Activated T-cell treated with anti-CD3 and anti-CD28 coated beads for 48 hours (primary cell): Measurements from ENCODE around the gene ARVCF.

Experiments used
- DNase-seq: peaks from one replicate; pipeline ENCODE4 v3.0.0-alpha.2; 2020; ENCODE audit warnings: low read depth

Gene ARVCF

DNA sequence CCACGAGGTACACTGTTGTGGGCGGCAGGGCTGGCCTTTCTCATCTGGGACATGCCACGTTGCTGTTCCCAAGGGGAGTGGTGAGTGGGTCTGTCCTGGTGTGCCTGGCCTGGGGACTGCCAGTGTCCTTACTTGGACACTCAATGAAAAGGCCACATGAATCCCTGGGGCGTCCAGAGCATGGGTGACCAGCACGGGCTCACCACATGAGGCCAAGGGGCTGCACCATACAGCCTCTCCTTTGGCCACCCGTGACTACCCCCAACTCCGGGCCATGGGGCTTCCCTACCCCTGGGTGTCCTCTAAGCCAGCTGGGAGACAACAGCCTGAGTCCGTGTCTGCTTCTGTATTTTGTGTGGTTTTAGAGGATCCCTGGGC is 54.8 kb downstream of the ARVCF start:
- DNase-seq = no peak

DNA sequence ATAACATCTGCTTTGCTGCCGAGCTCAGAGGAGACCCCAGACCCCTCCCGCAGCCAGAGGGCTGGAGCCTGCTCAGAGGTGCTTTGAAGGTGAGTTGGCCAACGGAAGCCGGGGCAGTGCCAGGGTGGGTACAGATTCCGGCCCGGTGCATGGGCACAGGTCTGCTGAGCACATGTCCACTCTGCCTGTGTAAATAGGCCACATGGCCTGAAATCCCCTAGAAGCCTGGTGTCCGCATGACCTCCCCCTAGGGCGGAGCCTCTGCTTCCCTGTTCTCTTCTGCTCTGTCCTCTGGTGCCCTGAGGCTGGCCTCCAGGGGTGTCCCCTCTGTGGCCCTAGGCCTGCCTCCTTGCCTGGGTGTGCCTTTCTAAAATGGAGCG is 55.4 kb downstream of the ARVCF start:
- DNase-seq = no peak

DNA sequence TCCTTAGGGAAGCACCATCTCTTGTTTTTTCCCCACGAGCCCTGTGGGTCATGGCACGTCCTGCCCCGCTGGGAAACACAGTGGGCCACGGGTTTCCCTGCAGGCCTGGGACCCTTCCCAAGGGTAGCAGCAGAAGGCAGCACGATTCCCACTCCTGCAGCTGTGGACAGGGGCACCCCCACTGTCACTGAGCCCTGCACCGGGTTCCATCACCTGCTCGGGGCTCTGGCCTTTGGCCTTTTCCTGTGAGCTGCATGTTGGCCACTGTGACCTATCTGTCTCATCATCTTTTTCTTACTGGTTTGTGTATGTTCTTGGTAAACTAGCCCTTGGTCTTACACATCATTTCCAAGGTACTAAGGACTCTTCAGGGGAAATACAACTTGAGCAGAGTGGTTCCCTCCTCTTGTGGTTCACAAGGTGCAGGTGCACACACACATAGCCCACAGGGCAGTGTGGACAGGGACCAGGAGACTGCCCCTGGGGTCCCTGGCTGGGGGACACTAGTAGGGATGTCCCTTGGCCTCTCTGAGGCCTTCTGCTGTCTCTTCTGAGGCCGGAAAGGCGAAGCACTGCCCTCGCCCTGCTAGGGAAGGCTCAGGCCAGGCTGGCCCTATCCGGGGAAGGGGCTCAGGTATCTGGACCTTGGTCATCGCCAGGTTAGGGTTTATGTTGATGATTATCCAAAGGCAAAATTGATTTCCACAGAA is 56.0 kb downstream of the ARVCF start:
- DNase-seq = no peak

DNA sequence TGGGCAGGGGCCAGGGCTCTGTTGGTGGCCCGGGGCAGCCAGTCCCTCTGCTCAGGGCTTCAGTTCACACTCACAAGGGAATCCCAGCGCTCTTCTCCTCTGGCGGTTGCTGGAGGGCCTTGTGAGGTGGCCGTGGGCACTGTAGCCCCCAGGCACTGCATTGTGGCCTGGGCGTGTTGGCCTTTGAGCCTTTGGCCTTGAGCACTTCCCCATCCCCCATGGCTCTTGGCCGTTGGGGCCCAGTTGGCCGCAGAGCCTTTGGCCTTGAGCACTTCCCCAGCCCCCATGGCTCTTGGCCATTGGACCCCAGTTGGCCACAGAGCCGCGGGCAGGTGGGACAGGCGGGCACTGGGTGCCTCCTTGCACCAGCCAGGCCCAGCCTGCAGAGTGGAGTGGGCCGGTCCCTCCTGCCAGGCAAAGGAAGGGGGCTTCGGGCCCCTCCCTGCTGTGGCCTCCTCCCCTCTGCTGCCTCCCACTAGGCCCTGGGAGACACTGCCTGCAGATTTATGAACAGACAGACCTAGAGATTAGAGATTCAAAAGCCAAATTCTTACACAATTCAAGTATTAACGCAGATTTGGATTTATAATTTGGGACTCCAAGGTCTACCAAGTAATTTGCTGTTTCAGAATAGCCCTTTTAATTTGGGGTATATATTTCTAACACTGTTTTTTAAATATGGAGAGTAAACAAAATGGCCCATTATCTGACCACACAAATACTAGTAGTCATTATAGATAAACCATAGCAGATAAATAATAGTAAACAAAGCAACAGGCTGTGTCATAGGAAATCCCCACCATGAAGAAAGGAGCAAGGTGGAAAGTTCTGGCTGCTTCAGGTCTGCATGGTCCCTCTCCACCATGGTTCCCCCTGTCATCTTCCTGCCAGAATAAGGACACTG is 56.8 kb downstream of the ARVCF start:
- no peak for DNase-seq

DNA sequence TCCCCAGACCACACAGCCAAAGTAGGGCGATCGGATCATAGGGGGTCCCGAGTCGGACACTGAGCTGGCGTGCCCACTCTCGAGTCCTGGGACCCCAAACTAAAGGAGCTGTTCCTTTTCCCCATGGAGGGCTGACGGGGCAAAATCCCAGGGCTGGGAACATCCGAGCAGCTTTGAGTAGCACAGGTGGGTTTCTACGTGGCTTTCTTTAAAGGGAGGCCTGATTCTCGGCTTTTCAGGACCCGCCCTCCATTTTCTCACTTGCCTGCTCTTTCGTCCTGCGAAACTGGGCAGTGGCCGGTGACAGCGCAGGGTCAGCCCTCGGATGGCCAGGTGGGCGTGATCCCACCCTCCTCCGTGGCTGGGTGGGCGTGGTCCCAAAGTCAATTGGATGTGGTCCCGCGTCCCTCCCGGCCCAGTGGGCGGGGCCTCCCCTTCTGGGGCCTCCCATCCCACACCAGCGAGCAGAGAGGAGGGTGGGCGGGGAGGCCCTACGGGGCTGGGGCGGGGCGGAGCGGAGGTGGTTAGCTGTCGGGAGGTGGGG is 57.5 kb downstream of the ARVCF start:
- no peak for DNase-seq

DNA sequence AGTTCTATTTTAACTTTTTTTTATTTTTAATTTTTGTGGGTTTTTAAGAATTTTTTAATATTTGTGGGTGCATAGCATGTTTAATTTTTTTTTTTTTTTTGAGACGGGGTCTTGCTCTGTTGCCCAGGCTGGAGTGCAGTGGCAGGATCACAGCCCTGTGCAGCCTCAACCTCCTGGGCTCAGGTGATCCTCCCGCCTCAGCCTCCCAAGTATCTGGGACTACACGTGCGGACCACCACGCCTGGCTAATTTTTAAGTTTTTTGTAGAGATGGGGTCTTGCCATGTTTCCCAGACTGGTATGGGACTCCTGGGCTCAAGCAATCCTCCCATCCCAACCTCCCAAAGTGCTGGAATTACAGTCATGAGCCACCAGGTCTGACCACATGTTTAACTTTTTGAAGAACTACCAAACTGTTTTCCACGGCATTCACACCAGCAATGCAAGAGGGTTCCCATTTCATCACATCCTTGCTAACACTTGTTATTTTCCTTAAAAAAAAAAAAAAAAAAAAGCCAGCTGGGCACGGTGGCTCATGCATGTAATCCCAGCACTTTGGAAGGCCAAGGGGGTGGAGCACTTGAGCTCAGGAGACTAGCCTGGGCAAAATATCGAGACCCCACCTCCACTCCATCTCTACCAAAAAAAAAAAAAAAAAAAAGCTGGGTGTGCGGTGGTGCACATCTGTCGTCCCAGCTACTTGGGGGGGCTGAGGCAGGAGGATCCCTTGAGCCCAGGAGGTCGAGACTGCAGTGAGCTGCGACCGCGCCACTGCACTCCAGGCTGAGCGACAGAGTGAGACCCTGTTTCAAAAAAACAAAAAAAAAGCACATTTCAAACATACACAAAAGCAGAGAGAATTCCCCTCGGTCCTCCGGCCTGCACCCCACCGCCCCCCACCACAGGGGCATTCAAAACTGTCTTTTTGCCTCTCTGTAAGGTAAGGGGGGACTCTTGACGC is 58.3 kb downstream of the ARVCF start:
- no peak for DNase-seq

DNA sequence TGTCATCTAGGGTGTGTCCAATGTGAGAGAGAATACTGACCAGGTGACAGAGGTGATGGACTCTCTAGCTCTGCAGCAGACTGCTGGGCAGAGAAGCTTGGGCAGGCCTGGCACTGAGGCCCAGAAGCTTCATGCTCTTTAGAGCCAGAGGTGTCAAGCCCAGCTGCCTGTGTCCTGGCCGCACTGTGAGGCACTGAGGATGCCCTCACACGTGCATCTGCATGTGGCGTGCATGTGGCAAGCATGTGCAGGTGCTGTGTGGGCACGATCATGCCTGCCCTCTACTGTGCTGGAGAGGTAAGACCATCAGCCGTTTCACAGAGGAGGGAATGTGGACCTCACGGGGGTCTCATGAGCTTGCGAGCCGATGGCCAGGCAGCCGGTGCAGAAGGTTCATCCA is 59.2 kb downstream of the ARVCF start:
- no peak for DNase-seq

DNA sequence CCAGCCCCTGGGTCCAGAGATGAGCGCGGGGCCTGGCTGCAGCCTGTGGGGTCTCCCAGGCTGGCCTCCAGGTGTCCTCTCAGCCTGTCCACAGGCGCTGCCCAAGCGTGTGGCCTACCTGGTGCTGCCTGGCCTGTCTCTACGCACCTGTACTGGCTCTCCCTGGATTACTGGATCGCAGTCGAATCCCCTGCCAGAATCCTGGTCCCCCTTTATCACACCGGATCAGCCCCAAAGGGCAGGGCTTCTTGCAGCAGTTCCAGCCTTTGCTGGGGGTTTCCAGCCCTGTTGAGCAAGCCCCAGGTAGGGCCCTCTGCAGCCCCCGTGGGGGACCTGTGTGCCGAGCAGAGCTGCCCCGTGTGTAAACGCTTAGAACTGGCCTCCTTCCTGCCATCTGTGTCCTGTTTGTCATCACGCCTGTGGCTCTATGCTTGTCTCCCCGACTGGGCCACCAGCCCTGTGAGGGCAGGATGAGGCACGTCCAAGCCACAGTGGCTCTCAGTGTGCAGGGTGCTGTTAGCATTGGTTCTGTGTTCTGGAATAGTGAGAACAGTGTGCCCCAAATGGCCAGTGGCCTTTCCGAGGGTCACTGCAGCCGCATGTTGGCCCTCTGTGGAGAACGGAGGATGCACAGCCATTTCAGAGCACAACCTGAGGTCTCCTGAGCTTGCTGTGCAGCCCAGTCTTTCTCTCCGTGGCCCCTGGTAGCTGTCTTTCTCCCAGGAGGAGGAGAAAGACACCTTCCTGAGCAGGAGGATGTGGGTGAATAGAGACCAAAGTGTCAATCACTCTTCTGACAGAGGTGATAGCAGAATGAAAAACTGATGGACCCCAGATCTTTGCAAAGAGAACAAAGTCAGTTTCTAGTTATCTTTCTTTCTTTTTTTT is 61.1 kb downstream of the ARVCF start:
- no peak for DNase-seq

DNA sequence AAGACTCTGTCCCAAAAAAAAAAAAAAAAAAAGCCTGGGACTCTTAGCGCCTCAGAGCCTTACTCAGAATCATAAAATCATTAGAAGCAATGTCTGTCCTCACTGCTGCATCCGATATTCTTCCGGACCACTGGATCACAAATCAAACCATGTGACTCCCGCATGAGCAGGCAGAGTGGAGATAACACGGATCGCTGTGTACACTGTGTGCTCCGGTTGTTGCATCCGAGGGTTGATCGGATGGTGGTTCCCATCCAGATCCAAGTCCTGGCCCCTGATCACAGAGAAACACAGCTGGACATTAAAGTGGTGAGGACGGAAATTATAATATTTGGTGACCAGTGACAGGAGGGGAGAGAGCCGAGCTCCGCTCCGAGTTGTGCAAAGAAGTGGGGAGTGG is 65.3 kb downstream of the ARVCF start:
- no peak for DNase-seq

DNA sequence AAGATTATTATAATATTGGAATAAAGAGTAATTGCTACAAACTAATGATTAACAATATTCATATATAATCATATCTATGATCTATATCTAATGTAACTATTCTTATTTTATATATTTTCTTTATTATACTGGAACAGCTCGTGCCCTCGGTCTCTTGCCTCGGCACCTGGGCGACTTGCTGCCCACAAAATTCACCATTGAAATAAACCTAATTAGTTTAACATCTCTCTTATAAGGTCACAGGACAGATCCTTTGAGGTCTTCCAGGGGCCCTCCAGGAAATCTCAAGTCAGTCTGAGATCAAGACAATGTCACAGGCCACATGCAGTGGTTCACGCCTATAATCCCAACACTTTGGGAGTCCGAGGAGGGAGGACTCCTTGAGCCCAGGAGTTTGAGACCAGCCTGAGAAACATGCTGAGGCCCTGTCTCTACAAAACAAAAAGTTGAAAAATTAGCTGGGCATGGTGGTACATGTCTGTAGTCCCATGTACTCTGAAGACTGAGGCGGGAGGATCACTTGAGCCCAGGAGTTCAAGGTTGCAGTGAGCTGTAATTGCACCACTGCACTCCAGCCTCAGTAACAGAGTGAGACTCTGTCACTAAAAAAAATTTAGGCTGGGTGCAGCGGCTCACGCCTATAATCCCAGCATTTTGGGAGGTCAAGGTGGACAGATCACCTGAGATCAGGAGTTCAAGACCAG is 68.4 kb downstream of the ARVCF start:
- DNase-seq = no peak

DNA sequence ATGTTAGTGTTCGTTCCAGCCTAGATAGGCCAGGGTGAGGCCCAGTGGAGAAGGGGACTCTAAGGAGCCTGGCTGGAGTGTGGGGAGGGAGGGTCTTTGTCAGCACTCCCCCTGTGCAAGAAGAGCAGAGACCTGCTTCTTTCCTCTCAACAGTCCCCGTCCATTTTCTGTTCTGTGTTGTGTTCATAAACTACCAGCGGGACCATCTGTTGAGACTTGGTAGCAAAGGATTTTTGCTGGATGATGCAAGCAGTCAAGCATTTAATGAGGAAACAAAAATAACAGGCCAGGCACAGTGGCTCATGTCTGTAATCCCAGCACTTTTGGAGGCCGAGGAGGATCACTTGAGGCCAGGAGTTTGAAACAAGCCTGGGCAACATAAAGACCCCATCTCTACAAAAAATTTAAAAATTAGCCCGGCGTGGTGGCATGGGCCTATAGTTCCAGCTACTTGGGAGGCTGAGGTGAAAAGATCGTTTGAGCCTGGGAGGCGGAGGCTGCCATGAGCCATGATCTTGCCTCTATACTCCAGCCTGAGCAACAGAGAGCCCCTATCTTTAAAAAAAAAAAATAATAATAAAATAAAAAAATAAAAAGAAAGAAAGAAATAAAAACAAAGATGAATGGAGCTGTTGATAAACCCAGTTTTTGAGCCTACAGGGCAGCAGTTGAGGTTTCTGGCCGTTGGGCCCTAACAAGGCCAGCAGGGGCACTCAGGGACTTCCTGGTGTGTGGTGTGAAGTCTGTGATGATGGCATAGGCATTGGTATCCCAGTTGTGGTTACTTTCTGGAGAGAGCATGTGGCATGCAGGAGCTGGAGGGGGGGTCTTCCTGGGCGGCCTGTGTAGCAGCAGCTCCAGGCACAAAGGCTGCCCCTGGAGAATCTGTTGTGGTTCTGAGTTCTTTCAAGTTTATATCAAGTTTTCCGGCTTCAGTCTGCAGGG is 73.3 kb downstream of the ARVCF start:
- DNase-seq = no peak

DNA sequence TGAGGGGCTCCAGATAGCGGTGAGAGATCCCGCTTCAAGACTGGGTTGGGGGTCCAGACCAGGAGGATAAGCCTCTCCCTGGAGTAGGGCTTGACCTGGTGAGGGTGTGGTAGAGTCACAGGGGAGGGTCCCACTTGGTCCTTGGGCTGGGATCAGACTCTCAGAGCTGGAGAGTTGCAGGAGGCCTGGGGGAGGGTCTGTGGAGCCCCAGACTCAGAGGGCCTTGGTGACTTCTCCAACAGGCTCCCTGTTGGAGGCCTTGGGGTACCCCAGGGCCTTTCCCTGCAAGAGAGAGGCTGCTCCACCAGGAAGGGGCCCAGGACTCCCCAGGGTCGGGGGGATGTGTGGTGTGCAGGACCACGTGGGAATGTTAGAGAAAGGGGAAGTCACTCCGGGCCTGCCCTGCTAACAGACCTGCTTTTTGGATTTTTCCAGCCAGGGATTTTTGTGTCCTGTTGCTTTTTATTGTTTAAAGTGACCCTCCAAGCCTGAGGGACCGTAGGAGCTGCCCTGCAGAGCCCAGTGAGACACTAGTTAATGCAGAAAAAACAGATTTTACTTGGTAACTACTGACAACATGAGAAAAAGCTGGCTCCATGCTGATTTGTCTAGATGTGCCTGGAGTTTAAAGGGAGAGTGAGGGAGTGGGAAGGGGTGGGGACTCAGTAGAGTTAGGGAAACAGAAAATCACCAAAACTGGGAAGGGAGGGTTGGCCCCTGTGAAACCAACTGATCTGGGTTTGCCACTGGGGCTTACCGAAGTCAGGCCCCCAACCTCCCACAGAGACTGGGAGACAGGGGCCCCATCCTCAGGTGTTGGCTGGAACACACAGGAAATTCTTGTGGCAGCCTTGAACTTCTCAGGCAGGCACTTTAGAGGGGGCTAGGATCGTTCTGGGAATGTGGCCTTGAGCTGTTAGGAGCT is 74.2 kb downstream of the ARVCF start:
- DNase-seq = no peak

DNA sequence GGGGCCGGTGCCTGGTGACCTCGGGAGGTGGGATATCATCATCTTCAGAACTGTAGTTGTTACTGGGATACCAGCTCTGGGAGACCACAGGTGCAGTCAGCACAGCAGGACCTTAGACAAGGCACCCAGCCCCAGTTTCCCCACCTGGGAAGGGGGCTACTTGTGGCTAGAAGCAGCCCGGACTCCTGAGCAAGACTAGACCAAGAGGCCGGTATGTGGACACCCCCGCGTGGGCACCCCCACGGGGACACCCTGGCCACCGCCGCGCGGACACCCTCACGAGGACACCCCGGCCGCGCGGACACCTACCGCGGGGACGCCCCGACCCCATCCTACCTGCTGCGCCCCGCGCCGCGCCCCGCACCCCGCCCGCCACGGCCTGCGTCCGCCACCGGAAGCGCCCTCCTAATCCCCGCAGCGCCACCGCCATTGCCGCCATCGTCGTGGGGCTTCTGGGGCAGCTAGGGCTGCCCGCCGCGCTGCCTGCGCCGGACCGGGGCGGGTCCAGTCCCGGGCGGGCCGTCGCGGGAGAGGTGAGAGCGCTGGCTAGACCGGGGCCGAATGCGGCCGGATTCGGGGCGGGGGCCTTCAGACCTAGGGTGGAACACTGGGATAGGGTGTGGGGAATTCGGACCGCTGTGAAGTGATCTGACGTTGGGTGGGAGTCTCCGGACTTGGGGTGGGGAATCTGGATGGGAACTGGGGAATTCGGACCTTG is 75.1 kb downstream of the ARVCF start, which contains the start of the genes COMT and TXNRD2:
Gene COMT (plus strand): TSS at position 408 of the 718 bp plus-strand sequence. CDS start 20,755 bp downstream, outside the sequence.
Gene TXNRD2 (minus strand): TSS at position 454 of the 718 bp plus-strand sequence. CDS start 15 bp downstream, at position 439.
- peak; percentile 77 for DNase-seq

DNA sequence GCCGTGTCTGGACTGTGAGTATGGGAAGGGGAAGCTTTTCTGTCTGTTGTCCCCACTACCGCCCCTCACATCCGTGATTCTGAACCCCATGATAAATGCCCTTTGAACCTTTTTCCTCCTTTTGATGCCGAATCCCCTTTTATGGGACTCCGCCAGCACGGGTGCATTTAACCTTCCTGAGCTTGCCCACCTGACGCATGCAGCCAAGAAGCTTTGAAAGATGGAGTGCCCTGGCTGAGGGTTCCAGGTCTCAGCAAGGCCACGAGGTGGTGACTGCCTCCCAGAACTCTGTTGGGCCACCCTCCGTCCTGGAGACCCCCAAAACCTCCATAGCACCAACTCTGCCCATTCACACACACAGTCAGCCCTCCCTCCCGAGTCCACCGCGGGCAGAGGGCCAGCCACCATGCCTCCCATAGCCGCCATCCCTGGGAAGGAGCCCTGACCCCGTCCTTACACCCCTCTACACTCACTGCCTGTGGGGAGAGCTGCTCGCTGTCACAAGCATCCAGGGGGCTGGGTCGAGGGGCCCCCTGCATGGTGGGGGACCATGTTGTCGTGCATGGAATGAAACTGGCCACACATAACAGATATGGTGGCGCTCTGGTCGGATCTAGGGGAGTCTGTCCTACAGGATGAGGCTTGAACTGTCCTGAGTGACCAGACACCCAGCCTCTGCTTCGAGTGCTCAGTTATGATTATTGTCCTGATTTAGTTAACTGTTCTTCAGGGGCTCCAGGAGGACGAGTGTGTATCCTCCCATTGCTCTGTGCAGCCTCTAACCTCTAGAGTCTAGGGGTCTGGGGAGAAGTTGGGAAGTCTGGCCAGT is 75.9 kb downstream of the ARVCF start:
- DNase-seq = no peak

DNA sequence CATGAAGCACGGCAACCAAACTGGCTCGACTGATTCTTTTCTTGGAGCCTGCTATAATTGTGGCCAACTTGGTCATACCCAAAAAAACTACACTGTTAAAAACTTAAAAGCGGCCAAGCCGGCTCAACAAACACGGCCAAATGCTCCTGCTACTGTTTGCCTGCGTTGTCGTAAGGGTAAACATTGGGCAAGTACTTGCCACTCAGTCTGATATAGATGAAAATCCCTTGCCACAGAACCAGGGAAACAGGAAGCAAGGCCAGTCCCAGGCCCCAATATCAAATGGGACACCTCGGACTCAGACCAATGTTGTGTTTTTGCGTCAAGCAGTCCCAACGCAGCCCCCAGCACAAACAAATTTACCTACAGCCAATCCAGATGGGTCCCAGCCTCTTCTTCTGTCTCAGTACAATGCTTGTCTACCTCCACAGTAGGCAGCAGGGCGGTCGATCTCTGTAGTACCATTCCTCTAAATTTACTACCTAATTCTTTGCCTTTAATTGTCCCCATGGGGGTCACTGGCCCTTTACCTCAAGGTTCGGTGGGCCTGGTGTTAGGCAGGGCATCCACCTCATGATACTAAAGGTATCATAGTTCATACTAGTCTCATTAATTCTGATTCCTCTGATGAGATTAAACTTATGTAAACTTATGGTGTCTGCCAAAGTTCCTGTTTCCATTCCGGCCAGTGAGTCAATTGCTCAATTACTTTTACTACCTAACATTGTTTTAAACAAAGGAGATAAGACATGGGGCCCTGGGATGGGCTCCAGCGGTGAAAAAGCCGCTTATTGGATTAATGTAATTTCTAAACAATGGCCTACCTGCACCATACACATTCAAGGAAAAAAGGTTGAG is 78.8 kb downstream of the ARVCF start:
- no peak for DNase-seq
